Measurements from ENCODE around the gene NCR1.
"Not testable (repeated sequence)": the region's sequence is repeated elsewhere in the genome, so short reads cannot be mapped to it uniquely, and the experiment has no call there.

NCR1 gene

GRCh38 chr19:54905421-54905802, 536 bp upstream of the NCR1 start:
- no peak for DNase-seq (ENCODE audit: insufficient read length, low spot score)

GRCh38 chr19:54906819-54907218, 871 bp downstream of the NCR1 start:
- no peak for FAIRE-seq
- no peak for DNase-seq (ENCODE audit: insufficient read length, low spot score)

More at GRCh38 chr19:54905421-54905802, 536 bp upstream of the NCR1 start:
- FAIRE-seq = no peak

DNA sequence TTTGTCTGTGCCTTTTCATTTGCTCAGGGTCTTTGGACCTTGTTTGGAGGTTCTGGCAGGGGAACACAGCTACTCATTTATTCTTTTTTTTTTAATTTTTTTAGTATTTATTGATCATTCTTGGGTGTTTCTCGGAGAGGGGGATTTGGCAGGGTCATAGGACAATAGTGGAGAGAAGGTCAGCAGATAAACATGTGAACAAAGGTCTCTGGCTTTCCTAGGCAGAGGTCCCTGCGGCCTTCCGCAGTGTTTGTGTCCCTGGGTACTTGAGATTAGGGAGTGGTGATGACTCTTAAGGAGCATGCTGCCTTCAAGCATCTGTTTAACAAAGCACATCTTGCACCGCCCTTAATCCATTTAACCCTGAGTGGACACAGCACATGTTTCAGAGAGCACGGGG, 2.0 kb downstream of the NCR1 start:
- FAIRE-seq; DNase-seq (ENCODE audit: insufficient read length, low spot score): not testable (repeated sequence)

- FAIRE-seq = peak; percentile 14
- DNase-seq (ENCODE audit: insufficient read length, low spot score) = peak; percentile 39
These were observed 10.9 kb downstream of the NCR1 start for GRCh38 chr19:54916822-54917221.

GRCh38 chr19:54918499-54918898, 12.6 kb downstream of the NCR1 start:
- FAIRE-seq = no peak
- no peak for DNase-seq (ENCODE audit: insufficient read length, low spot score)

DNA sequence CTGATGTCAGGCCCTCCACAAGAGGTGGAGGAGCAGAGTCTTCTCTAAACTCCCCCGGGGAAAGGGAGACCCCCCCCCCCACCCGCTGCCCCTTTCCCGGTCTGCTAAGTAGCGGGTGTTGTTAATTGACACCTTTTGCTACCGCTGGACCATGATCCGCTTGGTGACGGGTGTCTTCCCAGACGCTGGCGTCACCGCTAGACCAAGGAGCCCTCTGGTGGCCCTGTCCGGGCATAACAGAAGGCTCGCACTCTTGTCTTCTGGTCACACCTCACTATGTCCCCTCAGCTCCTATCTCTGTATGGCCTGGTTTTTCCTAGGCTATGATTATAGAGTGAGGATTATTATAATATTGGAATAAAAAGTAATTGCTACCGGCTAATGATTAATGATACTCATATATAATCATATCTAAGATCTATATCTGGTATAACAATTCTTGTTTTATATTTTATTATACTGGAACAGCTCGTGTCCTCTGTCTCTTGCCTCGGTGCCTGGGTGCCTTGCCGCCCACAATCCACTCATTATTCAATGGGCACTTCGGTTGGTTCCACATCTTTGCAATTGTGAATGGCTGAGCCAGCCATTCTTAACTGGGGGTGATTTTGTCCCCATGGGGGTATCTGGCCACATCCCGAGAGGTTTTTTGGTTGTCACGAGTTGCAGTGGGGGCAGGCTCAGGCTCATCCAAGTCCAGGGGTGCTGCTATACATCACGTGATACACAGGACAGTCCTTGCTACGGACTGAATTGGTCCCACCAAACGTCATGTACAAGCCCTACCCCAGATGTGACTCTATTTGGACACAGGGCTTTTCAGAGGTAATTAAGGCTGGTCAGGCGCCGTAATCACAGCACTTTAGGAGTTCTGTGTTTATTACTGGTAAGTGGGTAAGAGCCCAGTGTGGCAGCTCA, 14.0 kb downstream of the NCR1 start:
- DNase-seq (ENCODE audit: insufficient read length, low spot score); FAIRE-seq: not testable (repeated sequence)

GRCh38 chr19:54921082-54921481, 15.1 kb downstream of the NCR1 start:
- FAIRE-seq = no peak

GRCh38 chr19:54923276-54923675, 17.3 kb downstream of the NCR1 start:
- DNase-seq (ENCODE audit: insufficient read length, low spot score) = no peak
- FAIRE-seq = no peak

More at GRCh38 chr19:54921082-54921481, 15.1 kb downstream of the NCR1 start:
- no peak for DNase-seq (ENCODE audit: insufficient read length, low spot score)

DNA sequence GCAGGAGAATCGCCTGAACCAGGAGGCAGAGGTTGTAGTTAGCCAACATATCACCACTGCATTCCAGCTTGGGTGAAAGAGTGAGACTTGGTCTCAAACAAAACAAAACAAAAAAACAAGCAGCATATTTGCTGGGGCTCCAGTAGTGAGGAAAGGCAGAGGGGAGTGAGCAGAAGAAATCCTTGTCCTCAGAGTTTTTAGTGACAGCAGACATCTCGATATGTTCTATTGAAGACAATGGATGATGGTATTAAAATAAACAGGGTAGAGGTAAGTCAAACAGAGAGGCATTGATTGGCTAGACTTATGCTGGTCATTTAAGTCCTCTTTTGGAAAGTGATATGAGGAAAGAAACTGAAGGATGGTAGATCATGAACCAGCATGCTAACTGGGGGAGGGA, 22.4 kb downstream of the NCR1 start:
- DNase-seq (ENCODE audit: insufficient read length, low spot score) = no peak
- FAIRE-seq = no peak

GRCh38 chr19:54937926-54938325, 32.0 kb downstream of the NCR1 start:
- peak; percentile 4 for FAIRE-seq
- DNase-seq (ENCODE audit: insufficient read length, low spot score) = peak; percentile 83

- FAIRE-seq (no peak), DNase-seq (ENCODE audit: insufficient read length, low spot score) (no peak)
These were observed 33.0 kb downstream of the NCR1 start for GRCh38 chr19:54938906-54939305.

- not testable (repeated sequence) for FAIRE-seq; DNase-seq (ENCODE audit: insufficient read length, low spot score)
These were observed 33.6 kb downstream of the NCR1 start for GRCh38 chr19:54939538-54939937.

DNA sequence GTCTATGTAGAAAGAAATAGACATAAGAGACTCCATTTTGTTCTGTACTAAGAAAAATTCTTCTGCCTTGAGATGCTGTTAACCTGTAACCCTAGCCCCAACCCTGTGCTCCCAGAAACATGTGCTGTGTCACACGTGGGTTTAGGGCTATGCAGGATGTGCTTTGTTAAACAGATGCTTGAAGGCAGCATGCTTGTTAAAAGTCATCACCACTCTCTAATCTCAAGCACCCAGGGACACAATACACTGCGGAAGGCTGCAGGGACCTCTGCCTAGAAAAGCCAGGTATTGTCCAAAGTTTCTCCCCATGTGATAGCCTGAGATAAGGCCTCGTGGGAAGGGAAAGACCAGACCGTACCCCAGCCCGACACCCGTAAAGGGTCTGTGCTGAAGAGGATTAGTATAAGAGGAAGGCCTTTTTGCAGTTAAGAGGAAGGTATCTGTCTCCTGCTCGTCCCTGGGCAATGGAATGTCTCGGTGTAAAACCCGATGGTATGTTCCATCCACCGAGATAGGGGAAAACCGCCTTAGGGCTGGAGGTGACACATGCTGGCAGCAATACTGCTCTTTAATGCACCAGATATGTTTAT, 37.9 kb downstream of the NCR1 start:
- not testable (repeated sequence) for FAIRE-seq; DNase-seq (ENCODE audit: insufficient read length, low spot score)

DNA sequence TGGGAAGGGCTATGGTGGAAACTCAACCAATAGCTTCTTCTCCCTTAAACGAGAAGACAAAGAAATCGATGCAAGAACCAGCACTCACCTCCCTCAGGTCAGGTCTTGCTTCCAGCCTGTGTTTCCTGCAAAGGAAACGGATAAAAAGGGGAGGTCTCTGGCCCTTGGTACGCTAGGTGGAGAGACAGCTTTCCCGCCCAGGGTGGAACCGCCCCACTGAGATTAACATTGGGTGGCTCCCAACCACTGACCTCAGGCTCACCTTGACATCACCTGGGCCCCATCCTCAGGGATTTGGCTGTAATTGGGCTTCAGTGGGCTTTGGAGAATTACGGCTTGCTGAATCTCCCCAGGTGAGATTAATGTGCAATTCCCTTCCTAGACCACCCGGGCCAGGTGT, 41.4 kb downstream of the NCR1 start, which contains the start of gene NLRP7:
Gene NLRP7 (minus strand): TSS at position 150 of the 400 bp plus-strand sequence.
- FAIRE-seq = no peak
- no peak for DNase-seq (ENCODE audit: insufficient read length, low spot score)

DNA sequence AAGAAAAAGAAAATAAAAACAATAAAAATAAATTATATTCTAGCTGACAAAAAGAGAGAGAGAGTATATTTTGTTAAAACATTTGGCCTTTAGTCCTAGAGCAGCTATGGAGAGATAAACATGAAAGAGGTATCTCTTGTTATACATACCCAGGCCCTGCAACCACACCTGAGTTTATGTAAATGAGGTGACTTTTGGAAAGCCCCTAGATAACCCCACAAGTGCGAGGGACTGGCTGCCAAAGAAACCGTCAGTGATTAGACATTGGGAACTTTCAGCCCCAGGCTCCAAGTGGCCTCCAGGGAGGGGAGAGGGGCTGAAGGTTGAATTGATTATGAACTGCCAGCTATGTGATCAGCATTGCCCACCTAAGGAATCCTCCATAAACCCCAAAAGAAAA, 43.5 kb downstream of the NCR1 start:
- DNase-seq (ENCODE audit: insufficient read length, low spot score) = no peak
- FAIRE-seq = no peak

GRCh38 chr19:54950580-54950979, 44.6 kb downstream of the NCR1 start:
- DNase-seq (ENCODE audit: insufficient read length, low spot score); FAIRE-seq: not testable (repeated sequence)

GRCh38 chr19:54952591-54953344, 46.8 kb downstream of the NCR1 start:
- FAIRE-seq (no peak), DNase-seq (ENCODE audit: insufficient read length, low spot score) (no peak)

DNA sequence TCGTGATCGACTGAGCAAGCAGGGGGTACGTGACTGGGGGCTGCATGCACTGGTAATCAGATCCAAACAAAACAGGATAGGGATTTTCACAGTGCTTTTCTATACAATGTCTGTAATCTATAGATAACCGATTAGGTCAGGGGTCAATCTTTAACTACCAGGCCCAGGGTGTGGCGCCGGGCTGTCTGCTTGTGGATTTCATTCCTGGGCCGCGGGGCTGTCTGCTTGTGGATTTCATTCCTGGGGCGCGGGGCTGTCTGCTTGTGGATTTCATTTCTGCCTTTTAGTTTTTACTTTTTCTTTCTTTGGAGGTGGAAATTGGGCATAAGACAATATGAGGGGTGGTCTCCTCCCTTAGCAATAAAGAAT, 47.4 kb downstream of the NCR1 start:
- not testable (repeated sequence) for DNase-seq (ENCODE audit: insufficient read length, low spot score); FAIRE-seq

DNA sequence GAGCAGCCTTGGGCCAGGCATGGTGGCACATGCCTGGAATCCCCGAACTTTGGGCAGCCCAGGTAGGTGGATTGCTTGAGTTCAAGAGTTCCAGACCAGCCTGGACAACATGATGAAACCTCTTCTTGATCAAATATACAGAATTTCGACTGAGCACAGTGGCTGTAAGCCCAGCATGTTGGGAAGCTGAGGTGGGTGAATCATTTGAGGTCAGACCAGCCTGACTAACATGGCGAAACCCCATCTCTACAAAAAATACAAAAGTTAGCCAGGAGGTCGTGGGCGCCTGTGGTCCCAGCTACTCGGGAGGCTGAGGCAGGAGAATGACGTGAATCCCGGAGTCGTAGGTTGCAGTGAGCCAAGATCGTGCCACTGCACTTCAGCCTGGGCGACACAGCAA, 49.4 kb downstream of the NCR1 start:
- no peak for FAIRE-seq
- DNase-seq (ENCODE audit: insufficient read length, low spot score) = no peak

DNA sequence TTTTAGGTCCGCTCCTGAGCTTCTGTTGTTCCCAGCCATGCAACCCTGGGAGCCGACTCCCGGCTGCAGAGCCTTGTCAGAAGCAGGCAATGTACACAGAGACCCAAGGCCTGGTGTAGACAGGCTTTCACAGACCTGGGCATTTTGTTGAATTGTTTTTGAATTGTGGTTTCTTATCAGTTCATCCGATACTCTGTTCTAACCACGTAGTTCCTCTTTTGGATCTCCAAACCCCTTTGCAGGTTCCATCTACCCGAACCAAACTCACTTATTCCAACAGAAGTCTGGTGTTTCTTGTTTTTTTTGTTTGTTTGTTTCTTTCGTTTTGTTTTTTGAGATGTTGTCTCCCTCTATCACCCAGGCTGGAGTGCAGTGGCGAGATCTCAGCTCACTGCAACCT, 53.9 kb downstream of the NCR1 start:
- peak; percentile 55 for FAIRE-seq
- DNase-seq (ENCODE audit: insufficient read length, low spot score) = peak; percentile 41
